ENCODE measurements around the gene MYL2. TPM values are rescaled to one million over a fixed set of nuclear protein-coding genes. Genes with fewer than 3 reads are reported as not detected.

MYL2 gene
- total RNA-seq, 1 donor: not detected

GRCh38 chr12:110906083-110906482 is 14.3 kb downstream of the MYL2 start:
- no peak for DNase-seq (ENCODE audit: low read depth)
- no peak for TF ChIP-seq CTCF (IDR thresholded peaks at IDR 0.05; ENCODE audit: insufficient read depth, low read length)
- no peak overlapping the region for H3K4me3 ChIP-seq (ENCODE audit: low read depth, low read length)

- DNase-seq (ENCODE audit: low read depth): no peak
- no peak for TF ChIP-seq CTCF (IDR thresholded peaks at IDR 0.05; ENCODE audit: insufficient read depth, low read length)
- H3K4me3 ChIP-seq (ENCODE audit: low read depth, low read length): no peak overlapping the region
Measured at GRCh38 chr12:110903511-110903910, 16.9 kb downstream of the MYL2 start.

GRCh38 chr12:110901401-110901800 is 19.0 kb downstream of the MYL2 start:
- no peak for TF ChIP-seq CTCF (IDR thresholded peaks at IDR 0.05; ENCODE audit: insufficient read depth, low read length)
- H3K4me3 ChIP-seq (ENCODE audit: low read depth, low read length): no peak overlapping the region
- DNase-seq (ENCODE audit: low read depth): no peak

- no peak for DNase-seq (ENCODE audit: low read depth)
- H3K4me3 ChIP-seq (ENCODE audit: low read depth, low read length): no peak overlapping the region
- no peak for TF ChIP-seq CTCF (IDR thresholded peaks at IDR 0.05; ENCODE audit: insufficient read depth, low read length)
Measured at GRCh38 chr12:110896559-110896958, 23.8 kb downstream of the MYL2 start.

DNA sequence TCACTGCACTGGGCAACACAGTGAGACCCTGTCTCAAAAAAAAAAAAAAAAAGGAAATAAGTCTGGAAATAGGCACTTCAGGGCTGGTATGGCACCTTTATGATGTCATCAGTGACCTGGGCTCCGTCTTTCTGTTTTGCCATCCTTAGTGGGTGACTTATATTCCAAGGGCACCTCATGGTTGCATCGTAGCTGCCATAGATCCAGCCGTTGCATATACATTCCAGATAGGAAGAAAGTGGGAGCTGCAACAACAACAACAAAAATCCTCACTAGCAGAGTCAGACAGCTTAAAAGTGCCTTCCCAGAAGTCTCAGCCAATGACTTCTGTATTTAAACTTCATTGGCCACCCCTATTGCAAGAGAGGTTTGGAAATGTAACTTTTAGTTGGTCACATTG is 26.4 kb downstream of the MYL2 start:
- DNase-seq (ENCODE audit: low read depth): no peak
- TF ChIP-seq CTCF (IDR thresholded peaks at IDR 0.05; ENCODE audit: insufficient read depth, low read length): no peak
- H3K4me3 ChIP-seq (ENCODE audit: low read depth, low read length): no peak overlapping the region

GRCh38 chr12:110889361-110889760 is 31.0 kb downstream of the MYL2 start:
- TF ChIP-seq CTCF (IDR thresholded peaks at IDR 0.05; ENCODE audit: insufficient read depth, low read length): no peak
- DNase-seq (ENCODE audit: low read depth): no peak
- no peak overlapping the region for H3K4me3 ChIP-seq (ENCODE audit: low read depth, low read length)

- DNase-seq (ENCODE audit: low read depth): no peak
- H3K4me3 ChIP-seq (ENCODE audit: low read depth, low read length): no peak overlapping the region
- TF ChIP-seq CTCF (IDR thresholded peaks at IDR 0.05; ENCODE audit: insufficient read depth, low read length): no peak
Measured at GRCh38 chr12:110888256-110888991, 32.0 kb downstream of the MYL2 start.

Data from fibroblast of the aortic adventitia (primary cell).